Epidermal melanocyte (primary cell): ENCODE measurements around the gene MLYCD.
A peak's percentile ranks its signal among the peaks of the same experiment; 100 is the strongest.

Experiments
- DNase-seq: peaks from one replicate; pipeline ENCODE4 v3.0.0; 2011; ENCODE audit warnings: low spot score; ENCODE audit not compliant: insufficient read length

The MLYCD gene

GRCh38 chr16:83898463-83899271 is at the start of gene MLYCD:
TSS of gene MLYCD (plus strand) at chr16:83899115. CDS start at chr16:83899145, 30 bp downstream.
- peak; percentile 84 for DNase-seq

- no peak for DNase-seq
These were observed 49.5 kb upstream of the MLYCD start for GRCh38 chr16:83849421-83849820.

- no peak for DNase-seq
These were observed 48.0 kb upstream of the MLYCD start for GRCh38 chr16:83850947-83851346.

GRCh38 chr16:83851473-83851872 is 47.4 kb upstream of the MLYCD start:
- no peak for DNase-seq

GRCh38 chr16:83852774-83853173 is 46.1 kb upstream of the MLYCD start:
- DNase-seq, result no peak

- no peak for DNase-seq
These were observed 45.1 kb upstream of the MLYCD start for GRCh38 chr16:83853834-83854233.

GRCh38 chr16:83854420-83854819 is 44.5 kb upstream of the MLYCD start:
- DNase-seq, result no peak

GRCh38 chr16:83856792-83857191 is 42.1 kb upstream of the MLYCD start:
- no peak for DNase-seq

- DNase-seq, result no peak
These were observed 39.6 kb upstream of the MLYCD start for GRCh38 chr16:83859265-83859664.

GRCh38 chr16:83862661-83863060 is 36.3 kb upstream of the MLYCD start:
- DNase-seq, result no peak

GRCh38 chr16:83863682-83864081 is 35.2 kb upstream of the MLYCD start:
- DNase-seq, result no peak

- no peak for DNase-seq
These were observed 28.1 kb upstream of the MLYCD start for GRCh38 chr16:83870830-83871229.

GRCh38 chr16:83878838-83879237 is 20.1 kb upstream of the MLYCD start:
- DNase-seq, result no peak

GRCh38 chr16:83882163-83882885 is 16.6 kb upstream of the MLYCD start:
- DNase-seq, result no peak

- DNase-seq, result no peak
These were observed 12.5 kb upstream of the MLYCD start for GRCh38 chr16:83886199-83886971.

GRCh38 chr16:83887080-83887479 is 11.8 kb upstream of the MLYCD start:
- no peak for DNase-seq

- no peak for DNase-seq
These were observed 11.4 kb upstream of the MLYCD start for GRCh38 chr16:83887564-83887963.

- DNase-seq, result no peak
These were observed 10.3 kb upstream of the MLYCD start for GRCh38 chr16:83888672-83889044.

GRCh38 chr16:83890359-83890758 is 8.6 kb upstream of the MLYCD start:
- DNase-seq, result no peak

GRCh38 chr16:83891742-83892141 is 7.2 kb upstream of the MLYCD start:
- no peak for DNase-seq

- DNase-seq, result no peak
These were observed 3.7 kb upstream of the MLYCD start for GRCh38 chr16:83895243-83895642.

- no peak for DNase-seq
These were observed 3.0 kb upstream of the MLYCD start for GRCh38 chr16:83895942-83896341.
